Keratinocyte (primary cell): ENCODE data around the gene TIAM1. TPM values are rescaled to one million over a fixed set of nuclear protein-coding genes. Genes with fewer than 3 reads are reported as not detected.

ENCODE experiments used
- DNase-seq: peaks from one replicate; pipeline ENCODE4 v3.0.0-alpha.2; 2011; ENCODE audit warnings: low read depth, missing footprints, low spot score
- FAIRE-seq: peaks from 2 replicates; lab custom pipeline; 2011; peaks lifted over from hg19 to GRCh38; lab: Jason Lieb, UNC
- H2AFZ ChIP-seq: 2 replicates; pipeline ENCODE4 v1.6.0; 2012; ENCODE audit warnings: low read length, control low read depth, inconsistent platforms; ENCODE audit not compliant: control insufficient read depth
- H3K27ac ChIP-seq: 2 replicates; pipeline ENCODE4 v1.5.1; 2011; ENCODE audit warnings: low read length; ENCODE audit not compliant: control insufficient read depth, insufficient read depth
- H3K27me3 ChIP-seq: 3 replicates; pipeline ENCODE4 v1.6.0; 2011; ENCODE audit warnings: low read length; ENCODE audit not compliant: control insufficient read depth, insufficient read depth; ENCODE audit errors: extremely low read depth
- H3K36me3 ChIP-seq, 2 experiments: 2 replicates in 1 of 2; 3 replicates in 1 of 2; pipeline ENCODE4 v1.5.1; 2011; ENCODE audit warnings: low read length in 2 of 2, mild to moderate bottlenecking in 1 of 2; ENCODE audit not compliant: control insufficient read depth in 2 of 2, insufficient read depth in 2 of 2; ENCODE audit errors: extremely low read depth in 1 of 2
- H3K4me1 ChIP-seq: 3 replicates; pipeline ENCODE4 v1.5.1; 2011; ENCODE audit warnings: low read length; ENCODE audit not compliant: control insufficient read depth, insufficient read depth; ENCODE audit errors: extremely low read depth
- H3K4me2 ChIP-seq: 3 replicates; pipeline ENCODE4 v1.6.0; 2011; ENCODE audit warnings: low read depth, low read length; ENCODE audit not compliant: control insufficient read depth, insufficient read depth; ENCODE audit errors: extremely low read depth
- H3K4me3 ChIP-seq, 3 experiments: fragments of 200-600 bp in 1 of 3; sonication (generic) in 1 of 3; 2 replicates in 2 of 3; 3 replicates in 1 of 3; pipeline ENCODE4 v1.5.1; 2011 to 2016; ENCODE audit warnings: low read length in 3 of 3, mild to moderate bottlenecking in 3 of 3, control low read depth in 2 of 3, inconsistent platforms in 1 of 3, low read depth in 1 of 3, mixed read lengths in 1 of 3, mixed run types in 1 of 3, moderate library complexity in 1 of 3; ENCODE audit not compliant: control insufficient read depth in 2 of 3, insufficient read depth in 2 of 3; ENCODE audit errors: extremely low read depth in 1 of 3
- H3K79me2 ChIP-seq: 2 replicates; pipeline ENCODE4 v1.6.0; 2012; ENCODE audit warnings: low read length; ENCODE audit not compliant: control insufficient read depth, insufficient read depth
- H3K9ac ChIP-seq: 3 replicates; pipeline ENCODE4 v1.6.0; 2011; ENCODE audit warnings: low read length; ENCODE audit not compliant: control insufficient read depth, insufficient read depth; ENCODE audit errors: extremely low read depth
- H3K9me1 ChIP-seq: 3 replicates; pipeline ENCODE4 v1.6.0; 2011; ENCODE audit warnings: low read length; ENCODE audit not compliant: control insufficient read depth, insufficient read depth; ENCODE audit errors: extremely low read depth
- H3K9me3 ChIP-seq: 2 replicates; pipeline ENCODE4 v1.5.1; 2012; ENCODE audit warnings: low read depth, low read length; ENCODE audit not compliant: control insufficient read depth
- H4K20me1 ChIP-seq: 3 replicates; pipeline ENCODE4 v1.6.0; 2011; ENCODE audit warnings: low read length; ENCODE audit not compliant: control insufficient read depth, insufficient read depth; ENCODE audit errors: extremely low read depth
- CTCF ChIP-seq, 3 experiments: IDR thresholded peaks in 1 of 3; conservative IDR thresholded peaks in 1 of 3; optimal IDR thresholded peaks in 1 of 3; 2 replicates in 2 of 3; 3 replicates in 1 of 3; pipeline versions ENCODE3 to v1.5.1; 2011; ENCODE audit warnings: low read length in 3 of 3, mild to moderate bottlenecking in 3 of 3, moderate library complexity in 2 of 3, control low read depth in 1 of 3, inconsistent platforms in 1 of 3; ENCODE audit not compliant: insufficient read depth in 2 of 3; ENCODE audit errors: extremely low read depth in 1 of 3
- EZH2 ChIP-seq: IDR thresholded peaks from one replicate; pipeline ENCODE4 v1.6.1; 2012; ENCODE audit warnings: inconsistent platforms, mild to moderate bottlenecking, low read length, moderate library complexity
- dilution Hi-C: fragments of 300-500 bp; cut with MboI; formaldehyde crosslinking; loops from one replicate; pipeline ENCODE4 v1.7.0; 2020; ENCODE audit warnings: low sequenced_read_pairs; ENCODE audit not compliant: extremely low pct_ligation_motif_present
- polyA plus RNA-seq, 5 experiments: library from polyadenylated mRNA; depleted of rRNA in 3 of 5; stranded (reverse) in 3 of 5; stranded (forward) in 1 of 5; unstranded in 1 of 5; fragments of >200 nt; gene quantifications; 1 replicate in 1 of 5; 2 replicates in 3 of 5; 3 replicates in 1 of 5; pipeline versions ENCODE4 v1.2.1 to v1.2.3, GENCODE V29; 2011 to 2012; ENCODE audit warnings: missing spikeins in 2 of 5, low read depth in 1 of 5, low replicate concordance in 1 of 5

The TIAM1 gene
- polyA plus RNA-seq, 1 donor (not counting 4 experiments of a cell fraction or from before 2014, with no cell fraction given) = 8.3 TPM

DNA sequence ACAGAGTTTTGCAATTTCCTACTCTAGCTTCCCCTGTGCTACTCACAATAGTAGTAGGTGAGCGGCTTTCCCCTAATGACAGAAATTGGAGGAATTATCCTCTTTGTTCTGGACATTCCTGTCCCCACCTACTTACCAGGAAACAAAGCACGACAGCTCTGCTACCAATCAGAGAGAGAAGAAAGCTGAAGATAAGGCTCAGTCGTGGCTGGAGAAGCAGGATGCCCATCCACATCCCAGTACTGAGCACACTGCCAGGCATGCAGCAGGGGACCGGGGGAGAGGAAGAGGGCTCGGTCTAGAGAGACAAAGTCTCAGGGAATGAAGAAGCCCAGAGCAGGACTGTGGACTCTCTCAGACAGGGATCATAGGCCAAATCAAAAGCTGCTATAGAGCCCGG, 171.7 kb downstream of the TIAM1 start:
- Histone ChIP-seq H2AFZ (no peak overlapping the region), H3K79me2 (no peaks in the 10 kb centered on the region), H3K9me3 (no peaks in the 10 kb centered on the region), H3K27ac (no peak overlapping the region), H3K9ac (no peak overlapping the region), H3K9me1 (no peaks in the 10 kb centered on the region), H4K20me1 (no peaks in the 10 kb centered on the region), H3K36me3 (no peaks in the 10 kb centered on the region), H3K4me1 (no peaks in the 10 kb centered on the region), H3K4me3 (no peak overlapping the region), H3K4me2 (no peak overlapping the region), H3K27me3 (no peaks in the 10 kb centered on the region)
- no peak for FAIRE-seq
- dilution Hi-C loops = no loop called here
- no peak for DNase-seq
- TF ChIP-seq EZH2 (no peak), CTCF (optimal IDR thresholded peaks at IDR 0.05 in 1 of 3, IDR thresholded peaks at IDR 0.05 in 1 of 3, conservative IDR thresholded peaks at IDR 0.05 in 1 of 3; ENCODE audit: extremely low read depth in 1 of 3, insufficient read depth in 2 of 3, low read length in 3 of 3) (no peak)

DNA sequence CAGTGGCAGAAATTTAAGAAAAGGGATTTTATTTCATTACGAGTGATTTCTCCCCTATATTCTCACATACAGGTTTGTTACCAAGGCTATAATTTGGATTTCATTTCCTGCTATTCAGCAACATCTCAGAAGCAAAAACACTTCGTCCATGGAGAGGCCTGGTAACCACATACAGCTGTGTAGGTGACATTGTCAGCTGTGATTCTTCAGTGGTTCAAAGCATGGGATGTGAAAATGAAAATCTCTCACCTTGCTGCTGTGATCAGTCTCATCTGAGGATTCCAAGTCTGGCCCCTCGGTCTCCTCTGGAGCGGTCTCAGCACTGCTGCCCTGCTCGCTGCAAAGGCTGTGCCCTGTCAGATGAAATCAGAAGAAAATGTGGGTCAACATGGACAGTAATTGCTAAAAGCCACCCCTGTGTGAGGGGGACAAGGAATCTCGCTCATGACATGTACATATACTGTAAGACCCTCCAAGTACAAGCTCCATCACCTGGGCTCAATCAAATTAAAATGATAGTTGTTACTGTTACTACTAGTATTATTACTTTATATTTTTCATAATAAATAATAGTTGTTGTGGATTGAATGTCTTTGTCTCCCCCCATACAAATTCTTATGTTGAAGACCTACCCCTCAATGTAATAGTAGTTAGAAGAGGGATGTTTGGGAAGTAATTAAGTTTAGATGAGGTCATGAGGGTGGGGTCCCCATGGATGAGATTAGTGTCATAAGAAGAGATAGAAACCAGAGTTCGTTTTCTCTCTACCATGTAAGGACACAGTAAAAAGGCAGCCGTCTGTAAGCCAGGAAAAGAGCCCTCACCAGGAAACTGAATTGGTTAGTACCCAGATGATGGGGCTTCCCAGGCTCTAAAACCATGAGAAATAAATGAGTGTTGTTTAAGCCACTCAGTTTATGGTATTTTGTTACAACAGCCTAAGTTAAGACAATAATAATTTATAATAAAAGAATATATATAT, 179.1 kb downstream of the TIAM1 start:
- no peak overlapping the region for H3K9ac ChIP-seq
- no peak overlapping the region for H2AFZ ChIP-seq
- no peak for TF ChIP-seq EZH2
- TF ChIP-seq CTCF (optimal IDR thresholded peaks at IDR 0.05 in 1 of 3, IDR thresholded peaks at IDR 0.05 in 1 of 3, conservative IDR thresholded peaks at IDR 0.05 in 1 of 3; ENCODE audit: extremely low read depth in 1 of 3, insufficient read depth in 2 of 3, low read length in 3 of 3) = no peak
- H3K9me3 ChIP-seq = no peaks in the 10 kb centered on the region
- DNase-seq (no peak), FAIRE-seq (no peak)
- no peaks in the 10 kb centered on the region for H3K9me1 ChIP-seq
- no peaks in the 10 kb centered on the region for H3K79me2 ChIP-seq
- peaks cover 15% of the 10 kb centered on the region for H3K4me1 ChIP-seq
- H4K20me1 ChIP-seq = no peaks in the 10 kb centered on the region
- no peak overlapping the region for H3K4me3 ChIP-seq
- dilution Hi-C loops = no loop called here
- H3K27me3 ChIP-seq = no peaks in the 10 kb centered on the region
- no peak overlapping the region for H3K4me2 ChIP-seq
- H3K27ac ChIP-seq = no peak overlapping the region
- H3K36me3 ChIP-seq = no peaks in the 10 kb centered on the region
